RWPE1 (cell line): ENCODE results near the gene NDUFA5.

Experiments
- CTCF ChIA-PET: fragments of 350-600 bp; sonication (Branson Sonifier 250); formaldehyde crosslinking; extraction: SDS; loops from one replicate; lab custom pipeline; 2021; lab: Yijun Ruan, JAX
- POLR2A ChIA-PET: fragments of 400-600 bp; formaldehyde crosslinking; extraction: SDS; loops from one replicate; lab custom pipeline; 2020; ENCODE audit warnings: antibody characterized with exemption; ENCODE audit not compliant: low non-redundant PET; lab: Yijun Ruan, JAX
- DNase-seq: peaks from one replicate; pipeline ENCODE4 v3.0.0; 2012; ENCODE audit warnings: low spot score
- H3K27ac ChIP-seq: fragments of 450-650 bp; 2 replicates; pipeline ENCODE4 v1.5.1; 2017
- TF ChIP-seq, protein P1 (sequence below): fragments of 450-650 bp; conservative IDR thresholded peaks from 2 replicates; pipeline ENCODE4 v1.5.1; 2017; ENCODE audit warnings: low read depth, mild to moderate bottlenecking

The NDUFA5 gene

GRCh38 chr7:123499211-123499970 is 58.2 kb downstream of the NDUFA5 start:
- POLR2A ChIA-PET = no interaction called here
- DNase-seq = no peak
- CTCF ChIA-PET = no interaction called here

DNA sequence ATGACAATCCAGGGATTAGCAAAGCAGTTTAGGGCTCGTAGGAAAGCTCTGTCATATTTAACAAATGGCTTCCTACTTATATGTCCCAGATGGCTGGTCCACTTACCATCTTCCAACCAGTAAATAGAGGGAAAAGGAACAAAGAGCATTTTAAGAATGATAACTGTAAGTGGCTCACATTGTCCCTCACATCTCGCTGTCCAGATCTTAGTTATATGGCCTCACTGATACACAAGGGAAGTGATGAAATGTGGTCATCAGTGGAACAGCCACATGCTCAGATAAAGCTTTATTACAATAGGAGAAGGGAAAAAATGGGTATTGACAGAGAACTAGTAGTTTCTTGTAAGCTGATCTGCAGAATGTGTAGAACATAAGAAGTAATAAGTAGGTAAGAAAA is 59.0 kb downstream of the NDUFA5 start:
- ChIA-PET CTCF (interaction anchor here (0.6 kb wide), 2 partner anchors 176 to 421 kb away, joined by 3 to 5 read pairs; no protein-coding TSS in a partner anchor), POLR2A (no interaction called here)
- H3K27ac ChIP-seq = no peak overlapping the region
- TF ChIP-seq, protein P1, sequence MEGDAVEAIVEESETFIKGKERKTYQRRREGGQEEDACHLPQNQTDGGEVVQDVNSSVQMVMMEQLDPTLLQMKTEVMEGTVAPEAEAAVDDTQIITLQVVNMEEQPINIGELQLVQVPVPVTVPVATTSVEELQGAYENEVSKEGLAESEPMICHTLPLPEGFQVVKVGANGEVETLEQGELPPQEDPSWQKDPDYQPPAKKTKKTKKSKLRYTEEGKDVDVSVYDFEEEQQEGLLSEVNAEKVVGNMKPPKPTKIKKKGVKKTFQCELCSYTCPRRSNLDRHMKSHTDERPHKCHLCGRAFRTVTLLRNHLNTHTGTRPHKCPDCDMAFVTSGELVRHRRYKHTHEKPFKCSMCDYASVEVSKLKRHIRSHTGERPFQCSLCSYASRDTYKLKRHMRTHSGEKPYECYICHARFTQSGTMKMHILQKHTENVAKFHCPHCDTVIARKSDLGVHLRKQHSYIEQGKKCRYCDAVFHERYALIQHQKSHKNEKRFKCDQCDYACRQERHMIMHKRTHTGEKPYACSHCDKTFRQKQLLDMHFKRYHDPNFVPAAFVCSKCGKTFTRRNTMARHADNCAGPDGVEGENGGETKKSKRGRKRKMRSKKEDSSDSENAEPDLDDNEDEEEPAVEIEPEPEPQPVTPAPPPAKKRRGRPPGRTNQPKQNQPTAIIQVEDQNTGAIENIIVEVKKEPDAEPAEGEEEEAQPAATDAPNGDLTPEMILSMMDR = no peak
- DNase-seq = no peak

More at GRCh38 chr7:123499211-123499970, 58.2 kb downstream of the NDUFA5 start:
- TF ChIP-seq, protein P1 = no peak
- H3K27ac ChIP-seq = no peak overlapping the region

- CTCF ChIA-PET = interaction anchor here (0.6 kb wide), 2 partner anchors 176 to 420 kb away, joined by 3 to 5 read pairs; no protein-coding TSS in a partner anchor
- no peak overlapping the region for H3K27ac ChIP-seq
- TF ChIP-seq, protein P1 = no peak
- no peak for DNase-seq
- POLR2A ChIA-PET = no interaction called here
Measured at GRCh38 chr7:123498031-123498430, 59.6 kb downstream of the NDUFA5 start.

- ChIA-PET CTCF (interaction anchor here (0.6 to 1.8 kb wide), 14 partner anchors 8 to 496 kb away, joined by 3 to 8 read pairs (median 4); partner anchors contain the start of gene IQUB), POLR2A (no interaction called here)
- TF ChIP-seq, protein P1 = peak; percentile 91
- peak; percentile 21 for DNase-seq
- no peak overlapping the region for H3K27ac ChIP-seq
Measured at GRCh38 chr7:123494193-123494796, 63.3 kb downstream of the NDUFA5 start.

- no peak for DNase-seq
- TF ChIP-seq, protein P1 = no peak
- POLR2A ChIA-PET = no interaction called here
- no peak overlapping the region for H3K27ac ChIP-seq
- CTCF ChIA-PET = interaction anchor here (0.7 kb wide), 2 partner anchors 65 to 195 kb away, joined by 3 to 4 read pairs; partner anchors contain the start of gene NDUFA5
Measured at GRCh38 chr7:123492485-123492884, 65.1 kb downstream of the NDUFA5 start.
